Measurements from ENCODE around the gene SERINC3. TPM values are rescaled to one million over a fixed set of nuclear protein-coding genes. Genes with fewer than 3 reads are reported as not detected.

Gene SERINC3
- total and polyA plus RNA-seq, 2 donors (not counting 1 experiment from before 2014, with no cell fraction given): 120 to 238 TPM

DNA sequence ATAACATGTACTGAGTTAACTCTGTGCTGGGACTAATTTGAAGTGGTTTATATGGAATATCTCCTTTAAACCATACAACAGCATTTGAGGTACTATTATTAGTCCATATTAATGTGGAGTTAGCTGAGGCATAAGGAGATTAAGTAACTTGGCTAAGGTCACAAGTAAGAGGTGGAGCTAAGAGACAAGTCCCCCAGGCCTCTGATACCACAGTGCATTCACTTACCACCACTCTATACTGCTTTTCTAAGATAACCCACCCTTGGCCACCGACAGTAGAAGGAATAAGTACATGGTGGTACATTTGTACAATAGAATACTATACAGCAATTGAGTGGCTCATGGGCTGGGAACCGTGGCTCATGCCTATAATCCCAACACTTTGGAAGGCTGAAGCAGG lies 62.6 kb downstream of the SERINC3 start:
- Histone ChIP-seq H3K9ac (ENCODE audit: insufficient read depth, low read length) (no peak overlapping the region), H3K27me3 (ENCODE audit: control insufficient read depth, insufficient read depth, low read length) (no peaks in the 10 kb centered on the region), H3K4me2 (ENCODE audit: extremely low read depth, insufficient read depth, low read length) (no peak overlapping the region), H2AFZ (ENCODE audit: low read length) (no peak overlapping the region), H3K9me3 (ENCODE audit: control insufficient read depth, insufficient read depth, low read depth, low read length) (no peaks in the 10 kb centered on the region), H3K36me3 (ENCODE audit: control insufficient read depth, insufficient read depth, low read length) (no peaks in the 10 kb centered on the region), H3K27ac (ENCODE audit: insufficient read depth, low read length) (no peak overlapping the region), H4K20me1 (ENCODE audit: control insufficient read depth, extremely low read depth, insufficient read depth, low read length) (no peaks in the 10 kb centered on the region), H3K79me2 (ENCODE audit: control insufficient read depth, insufficient read depth, low read length) (no peaks in the 10 kb centered on the region), H3K4me1 (ENCODE audit: control insufficient read depth, extremely low read depth, insufficient read depth, low read length) (no peaks in the 10 kb centered on the region), H3K4me3 (replicated peaks in 1 of 4; ENCODE audit: control extremely low read depth in 1 of 4, insufficient read depth in 1 of 4, low read depth in 3 of 4, low read length in 4 of 4) (no peak overlapping the region)
- TF ChIP-seq EZH2 (IDR thresholded peaks at IDR 0.05; ENCODE audit: low read length, missing control alignments) (no peak), CTCF (conservative IDR thresholded peaks at IDR 0.05 in 1 of 2, IDR thresholded peaks at IDR 0.05 in 1 of 2; ENCODE audit: low read depth in 1 of 2, low read length in 2 of 2) (no peak)
- DNase-seq (ENCODE audit: low read depth in 2 of 2): no peak

- Histone ChIP-seq H3K4me3 (replicated peaks in 1 of 4; ENCODE audit: control extremely low read depth in 1 of 4, insufficient read depth in 1 of 4, low read depth in 3 of 4, low read length in 4 of 4) (no peak overlapping the region), H3K27ac (ENCODE audit: insufficient read depth, low read length) (no peak overlapping the region), H3K36me3 (ENCODE audit: control insufficient read depth, insufficient read depth, low read length) (no peaks in the 10 kb centered on the region), H3K79me2 (ENCODE audit: control insufficient read depth, insufficient read depth, low read length) (no peaks in the 10 kb centered on the region), H3K4me1 (ENCODE audit: control insufficient read depth, extremely low read depth, insufficient read depth, low read length) (no peaks in the 10 kb centered on the region), H3K4me2 (ENCODE audit: extremely low read depth, insufficient read depth, low read length) (no peak overlapping the region), H4K20me1 (ENCODE audit: control insufficient read depth, extremely low read depth, insufficient read depth, low read length) (no peaks in the 10 kb centered on the region), H3K9me3 (ENCODE audit: control insufficient read depth, insufficient read depth, low read depth, low read length) (no peaks in the 10 kb centered on the region), H3K9ac (ENCODE audit: insufficient read depth, low read length) (no peak overlapping the region), H2AFZ (ENCODE audit: low read length) (no peak overlapping the region), H3K27me3 (ENCODE audit: control insufficient read depth, insufficient read depth, low read length) (no peaks in the 10 kb centered on the region)
- DNase-seq (ENCODE audit: low read depth in 2 of 2): no peak
- TF ChIP-seq EZH2 (IDR thresholded peaks at IDR 0.05; ENCODE audit: low read length, missing control alignments) (no peak), CTCF (conservative IDR thresholded peaks at IDR 0.05 in 1 of 2, IDR thresholded peaks at IDR 0.05 in 1 of 2; ENCODE audit: low read depth in 1 of 2, low read length in 2 of 2) (no peak)
These were observed 64.9 kb downstream of the SERINC3 start for GRCh38 chr20:44457016-44457415.

- H3K9ac ChIP-seq (ENCODE audit: insufficient read depth, low read length): no peak overlapping the region
- no peaks in the 10 kb centered on the region for H3K36me3 ChIP-seq (ENCODE audit: control insufficient read depth, insufficient read depth, low read length)
- H3K4me2 ChIP-seq (ENCODE audit: extremely low read depth, insufficient read depth, low read length): no peak overlapping the region
- H3K27ac ChIP-seq (ENCODE audit: insufficient read depth, low read length): no peak overlapping the region
- H3K4me3 ChIP-seq (replicated peaks in 1 of 4; ENCODE audit: control extremely low read depth in 1 of 4, insufficient read depth in 1 of 4, low read depth in 3 of 4, low read length in 4 of 4): no peak overlapping the region
- H3K9me3 ChIP-seq (ENCODE audit: control insufficient read depth, insufficient read depth, low read depth, low read length): no peaks in the 10 kb centered on the region
- no peaks in the 10 kb centered on the region for H3K79me2 ChIP-seq (ENCODE audit: control insufficient read depth, insufficient read depth, low read length)
- H4K20me1 ChIP-seq (ENCODE audit: control insufficient read depth, extremely low read depth, insufficient read depth, low read length): no peaks in the 10 kb centered on the region
- no peaks in the 10 kb centered on the region for H3K27me3 ChIP-seq (ENCODE audit: control insufficient read depth, insufficient read depth, low read length)
- H3K4me1 ChIP-seq (ENCODE audit: control insufficient read depth, extremely low read depth, insufficient read depth, low read length): no peaks in the 10 kb centered on the region
- TF ChIP-seq EZH2 (IDR thresholded peaks at IDR 0.05; ENCODE audit: low read length, missing control alignments) (no peak), CTCF (conservative IDR thresholded peaks at IDR 0.05 in 1 of 2, IDR thresholded peaks at IDR 0.05 in 1 of 2; ENCODE audit: low read depth in 1 of 2, low read length in 2 of 2) (no peak)
- no peak for DNase-seq (ENCODE audit: low read depth in 2 of 2)
- H2AFZ ChIP-seq (ENCODE audit: low read length): no peak overlapping the region
These were observed 65.3 kb downstream of the SERINC3 start for GRCh38 chr20:44456611-44457010.
